SH-SY5Y (cell line): ENCODE results near the gene INO80C.

ENCODE experiments used
- GATA2 ChIP-seq: IDR thresholded peaks from 2 replicates; pipeline ENCODE4 v1.6.1; 2011; ENCODE audit warnings: mild to moderate bottlenecking, low read depth, low read length
- GATA3 ChIP-seq: IDR thresholded peaks from 2 replicates; pipeline ENCODE4 v1.6.1; 2011; ENCODE audit warnings: low read depth, mild to moderate bottlenecking, low read length, moderate library complexity

INO80C gene

DNA sequence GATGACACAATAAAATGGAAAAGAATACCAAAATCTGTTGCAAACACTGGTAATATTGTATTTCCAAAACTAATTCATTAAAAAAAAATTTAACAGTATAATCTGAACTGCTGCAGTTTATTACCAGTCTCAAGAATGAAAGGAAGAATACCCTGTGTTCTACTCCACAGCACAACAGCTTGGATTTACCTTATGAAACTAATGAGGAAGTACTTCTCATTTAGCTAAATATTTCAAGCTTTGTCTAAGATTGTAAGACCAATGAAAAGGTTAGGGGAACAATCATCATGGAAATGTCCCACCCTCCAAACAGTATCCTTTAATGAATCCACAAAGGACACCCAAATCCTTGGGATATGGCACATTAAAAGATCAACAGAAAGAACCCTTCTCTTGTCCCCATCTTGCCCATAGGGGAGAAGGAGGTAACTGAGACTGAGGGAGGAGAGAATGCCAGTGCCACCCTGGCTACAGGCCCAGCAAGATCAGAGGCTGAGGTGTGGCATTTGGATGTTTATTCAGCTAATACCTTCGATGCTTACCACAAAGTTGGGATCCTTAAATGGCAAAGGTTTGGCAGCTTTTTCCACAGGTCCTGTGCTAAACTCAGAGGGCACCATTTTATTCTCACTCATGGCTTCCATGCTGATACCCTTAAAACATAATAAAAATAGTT, 17.7 kb downstream of the INO80C start:
- TF ChIP-seq GATA2 = no peak
- no peak for TF ChIP-seq GATA3

DNA sequence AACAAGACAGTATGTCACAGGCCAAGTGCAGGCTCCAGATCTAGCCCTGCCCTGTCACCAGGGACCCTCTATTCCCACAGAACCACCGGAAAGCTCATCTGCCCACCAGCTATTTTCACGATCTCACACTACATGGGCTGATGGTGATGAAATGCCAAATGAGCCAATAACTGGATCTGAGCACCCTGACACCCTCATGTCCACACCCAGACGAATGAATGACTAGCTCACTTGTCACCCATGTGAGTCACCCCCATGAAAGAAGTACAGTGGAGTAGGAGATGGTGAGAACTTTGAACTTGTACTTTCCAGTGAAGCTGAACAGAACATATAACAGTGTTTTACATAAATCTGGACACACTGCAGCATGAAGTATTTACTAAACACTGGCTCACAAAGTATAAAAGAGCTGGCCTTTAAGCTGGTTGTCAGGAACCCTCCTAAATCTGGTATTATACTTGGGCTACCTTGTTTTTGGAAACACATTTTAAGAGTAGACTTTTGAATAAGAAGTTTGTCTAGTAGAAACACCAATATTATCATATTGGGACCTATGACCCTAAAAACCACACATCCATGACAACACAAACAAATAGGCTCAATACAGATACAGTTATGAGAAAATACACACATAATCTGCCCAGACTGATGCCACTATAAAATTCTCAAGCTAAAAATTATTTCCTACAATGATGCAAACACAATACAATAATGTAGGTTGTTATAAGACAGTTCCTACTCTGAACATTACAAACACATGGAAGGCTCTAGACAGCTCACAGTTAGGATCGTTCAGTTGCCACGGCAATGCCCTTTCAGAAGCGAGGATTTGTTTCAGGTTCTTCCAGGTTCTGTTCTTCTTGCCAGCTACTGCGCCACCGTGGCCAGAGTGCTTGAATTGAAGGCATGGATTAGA, 19.0 kb downstream of the INO80C start:
- TF ChIP-seq GATA3 (no peak), GATA2 (no peak)

DNA sequence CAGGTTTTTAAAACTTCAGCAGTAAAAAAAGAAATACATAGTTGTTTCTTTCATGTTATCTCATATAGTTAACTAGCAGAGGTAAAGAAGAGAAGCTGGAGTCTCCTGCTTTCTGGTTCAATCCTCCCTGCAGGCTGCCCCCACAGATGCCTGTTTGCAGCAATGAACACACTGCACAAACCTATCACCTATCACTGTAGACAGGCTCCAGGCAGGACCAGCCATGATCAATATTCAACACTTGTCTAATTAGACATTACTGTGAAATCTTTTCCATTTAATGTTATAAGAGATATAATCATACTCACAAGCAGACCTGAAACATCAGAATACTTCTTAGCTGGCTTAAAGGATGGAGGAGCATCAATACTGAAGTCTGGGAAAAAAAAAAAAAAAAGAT, 19.8 kb downstream of the INO80C start:
- TF ChIP-seq GATA2 = no peak

DNA sequence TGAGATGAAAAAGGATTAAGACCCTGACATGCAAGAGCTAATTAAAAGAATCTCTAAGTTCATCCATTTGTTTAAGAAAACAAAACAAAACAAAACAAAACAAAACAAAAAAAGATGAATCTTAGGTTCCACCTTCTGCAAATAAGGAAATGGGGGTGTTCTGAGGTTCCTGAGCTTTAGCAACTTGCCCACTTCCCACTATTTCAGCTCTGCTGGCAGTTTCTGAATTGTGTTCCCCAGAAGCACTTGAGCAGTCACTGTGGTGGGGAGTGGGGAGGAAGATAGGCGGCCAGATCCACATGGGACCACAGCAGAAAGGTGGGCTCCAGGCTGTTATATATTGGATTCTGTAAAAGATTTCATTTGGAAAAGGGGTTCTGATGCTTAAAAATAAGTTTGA, 20.3 kb downstream of the INO80C start:
- TF ChIP-seq GATA2 = no peak
- no peak for TF ChIP-seq GATA3

DNA sequence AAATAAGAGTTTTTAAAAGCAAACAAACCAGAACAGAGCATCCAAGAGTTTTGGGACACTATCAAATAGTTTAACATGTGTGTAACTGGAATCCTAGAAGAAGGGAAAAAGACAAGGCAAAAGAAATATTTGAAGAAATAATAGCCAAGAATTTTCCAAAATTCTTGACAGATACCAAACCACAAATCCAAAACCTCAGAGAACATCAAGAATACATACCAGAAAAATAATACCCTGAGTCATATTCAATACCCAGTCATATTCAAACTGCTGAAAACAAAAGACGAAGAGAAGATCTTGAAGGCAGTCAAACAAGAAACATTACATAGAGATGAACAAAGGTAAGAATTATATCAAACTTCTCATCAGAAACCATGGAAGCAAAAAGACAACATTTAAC, 22.9 kb downstream of the INO80C start:
- TF ChIP-seq GATA2 (no peak), GATA3 (no peak)

DNA sequence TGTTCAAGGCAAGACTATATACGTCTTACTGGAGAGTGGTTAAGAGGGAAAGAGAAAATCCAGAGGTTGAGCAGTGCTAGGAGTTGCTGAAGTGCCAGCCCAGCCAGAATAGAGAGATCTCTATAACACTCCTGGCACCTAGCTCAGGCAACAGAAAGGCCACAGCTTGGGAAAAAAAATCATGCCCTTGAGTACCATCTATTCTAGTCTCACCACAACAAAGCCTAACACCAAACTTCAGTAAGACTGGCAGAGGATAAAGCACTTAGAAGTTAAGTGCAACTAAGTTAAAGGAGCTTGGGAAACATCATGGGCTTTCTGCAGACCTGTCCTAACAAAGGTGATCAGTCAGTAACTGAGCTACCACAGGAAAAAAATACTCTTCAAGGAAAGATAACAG, 24.2 kb downstream of the INO80C start:
- TF ChIP-seq GATA3 (no peak), GATA2 (no peak)

DNA sequence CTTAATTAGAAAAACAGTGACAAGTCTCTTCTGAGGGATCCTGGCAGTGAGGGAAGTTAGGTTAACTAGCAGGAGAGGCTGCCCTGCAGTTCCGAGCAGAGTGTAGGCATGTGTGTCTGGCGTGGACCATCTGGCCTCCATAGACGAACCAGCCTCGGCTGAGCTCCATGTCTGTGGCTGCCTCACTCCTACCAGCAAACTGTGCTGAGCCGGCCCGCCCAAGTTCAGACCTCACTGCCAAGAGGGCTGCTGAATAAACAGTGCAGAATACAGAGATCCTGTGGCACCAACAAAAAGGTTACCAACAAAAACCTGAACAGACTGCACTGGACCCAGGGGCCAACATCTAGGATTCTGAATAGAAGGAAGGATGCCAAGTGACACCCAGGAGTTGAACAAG, 27.3 kb downstream of the INO80C start:
- TF ChIP-seq GATA2 (no peak), GATA3 (no peak)

DNA sequence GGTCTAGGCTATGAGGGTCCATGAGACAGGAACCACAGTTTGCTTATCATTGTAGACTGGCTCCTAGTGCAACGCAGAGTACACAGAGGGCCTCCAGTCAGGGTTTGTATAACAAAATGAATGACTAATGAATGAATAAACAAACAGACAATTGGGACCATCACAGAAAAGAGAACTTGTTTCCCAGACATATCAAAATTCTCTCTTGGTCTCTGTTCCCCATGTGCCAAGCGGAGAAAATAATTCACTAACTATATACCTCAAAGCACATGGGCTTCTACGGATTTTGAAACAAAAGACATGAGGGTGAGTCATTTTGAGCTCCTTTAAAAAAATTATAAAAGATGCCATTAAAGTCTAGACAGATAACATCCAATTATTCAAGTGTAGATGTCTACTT, 28.0 kb downstream of the INO80C start:
- no peak for TF ChIP-seq GATA2
- no peak for TF ChIP-seq GATA3

DNA sequence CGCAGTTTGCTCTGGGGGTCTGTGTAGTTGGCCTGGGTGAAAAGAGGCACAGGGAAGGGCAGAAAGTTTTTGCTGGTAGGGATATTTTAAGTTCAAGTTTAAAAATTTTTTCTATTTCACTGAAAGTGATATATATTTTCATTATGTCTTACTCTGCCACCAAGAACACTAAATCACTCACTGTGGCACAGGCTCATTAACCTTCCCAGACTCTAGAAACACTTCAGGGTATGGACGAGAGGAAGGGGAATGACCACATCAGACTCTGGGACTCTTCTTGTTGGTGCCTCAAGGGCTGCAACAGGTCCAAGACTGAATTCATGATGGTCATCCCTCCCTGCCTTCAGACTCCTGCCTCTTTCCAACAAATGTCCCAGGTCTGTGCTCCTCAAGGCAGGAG, 29.0 kb downstream of the INO80C start:
- TF ChIP-seq GATA3 = no peak

DNA sequence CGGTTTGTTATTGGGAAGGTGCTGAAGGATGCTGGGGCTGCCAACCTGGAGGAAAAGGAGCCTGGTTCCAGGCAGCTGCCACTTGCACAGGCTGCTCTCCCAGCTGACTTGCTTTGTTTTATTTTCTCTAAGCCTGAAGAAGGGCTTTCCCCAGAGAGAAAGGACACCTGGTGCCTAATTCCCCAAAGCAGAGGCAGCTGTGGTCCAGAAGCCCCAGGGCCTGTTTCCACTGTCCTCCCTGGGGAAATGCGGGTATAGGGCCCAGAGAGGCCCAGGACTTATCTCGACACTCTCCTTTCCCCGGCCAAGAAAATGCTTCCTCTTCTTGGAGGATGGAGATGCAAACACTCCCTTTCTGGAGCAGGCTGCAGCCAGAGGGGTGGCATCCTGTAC, 30.1 kb downstream of the INO80C start:
- TF ChIP-seq GATA2 (no peak), GATA3 (no peak)

DNA sequence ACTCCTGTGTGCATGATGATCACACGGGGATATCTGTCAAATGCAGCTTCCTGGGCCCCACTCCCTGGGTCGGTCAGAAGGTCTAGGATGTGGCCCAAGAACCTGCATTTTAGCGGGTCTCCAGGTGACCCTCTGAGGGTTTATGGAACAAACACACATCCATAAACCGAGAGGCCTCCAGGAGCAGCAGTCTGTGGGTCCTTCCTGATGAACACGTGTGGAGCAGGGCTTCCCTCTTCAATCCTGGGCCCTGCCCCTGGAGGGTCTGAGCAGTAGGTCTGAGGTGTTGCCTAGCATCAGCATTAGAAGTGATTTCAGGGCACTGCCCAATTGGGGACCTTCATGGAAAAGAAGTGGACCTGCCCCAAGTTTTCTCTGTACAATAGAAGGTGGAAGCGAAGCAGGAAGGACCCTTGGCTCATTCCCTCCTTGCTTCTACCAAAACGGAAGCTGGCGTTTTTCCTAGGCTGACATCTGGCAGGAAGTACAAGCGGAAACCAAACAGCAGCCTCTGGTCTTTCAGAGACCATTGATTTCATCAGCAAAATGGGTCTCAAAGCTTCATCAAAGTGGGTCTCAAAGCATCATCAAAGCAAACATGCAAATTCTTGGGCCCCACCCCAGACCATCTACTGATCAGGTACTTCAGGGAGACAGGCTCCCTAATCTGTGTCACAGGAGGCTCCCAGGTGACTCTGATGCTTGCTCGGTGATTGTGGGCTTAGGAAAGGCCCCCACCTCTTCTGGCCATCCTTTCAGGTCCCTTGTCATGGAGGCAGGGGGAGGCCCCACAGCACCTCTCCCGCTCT, 30.7 kb downstream of the INO80C start:
- TF ChIP-seq GATA3 = no peak
- TF ChIP-seq GATA2 = no peak

DNA sequence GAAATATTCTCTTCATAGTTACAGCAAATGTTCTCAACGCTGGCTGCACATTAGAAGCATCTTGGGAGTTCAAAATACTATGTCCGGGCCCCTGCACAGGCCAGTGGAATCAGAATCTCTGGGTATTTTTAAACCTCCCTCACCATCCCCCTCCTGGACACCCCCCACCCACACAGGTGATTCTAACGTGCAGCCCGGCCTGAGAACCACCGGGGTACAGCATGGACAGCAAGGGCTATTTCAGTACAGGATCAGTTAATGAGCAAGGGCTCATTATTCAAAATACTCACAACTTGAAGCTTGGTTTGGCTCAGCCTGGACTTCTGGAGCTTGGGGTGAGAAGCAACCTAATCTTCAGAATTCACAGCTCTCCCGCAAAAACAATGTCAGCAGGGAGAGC, 31.4 kb downstream of the INO80C start:
- TF ChIP-seq GATA3 (no peak), GATA2 (no peak)

DNA sequence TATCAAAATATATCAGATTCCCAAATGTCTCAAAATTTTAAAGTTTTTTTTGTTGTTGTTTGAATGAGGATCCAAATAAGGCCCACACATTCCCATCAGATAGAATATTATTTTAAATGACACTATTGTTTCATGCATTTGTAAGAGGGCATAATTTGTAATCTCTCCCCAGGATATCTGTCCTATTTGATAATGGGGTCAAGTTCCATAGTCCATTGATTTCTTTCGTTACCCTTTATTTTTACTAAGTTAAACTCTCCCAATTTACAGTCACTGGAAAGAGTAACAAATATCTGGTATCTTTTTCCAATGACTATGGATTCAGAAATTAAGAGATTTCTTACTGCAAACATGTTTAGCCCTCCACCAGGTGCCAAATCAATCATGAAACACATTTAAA, 32.4 kb downstream of the INO80C start:
- TF ChIP-seq GATA3 = no peak
- no peak for TF ChIP-seq GATA2

DNA sequence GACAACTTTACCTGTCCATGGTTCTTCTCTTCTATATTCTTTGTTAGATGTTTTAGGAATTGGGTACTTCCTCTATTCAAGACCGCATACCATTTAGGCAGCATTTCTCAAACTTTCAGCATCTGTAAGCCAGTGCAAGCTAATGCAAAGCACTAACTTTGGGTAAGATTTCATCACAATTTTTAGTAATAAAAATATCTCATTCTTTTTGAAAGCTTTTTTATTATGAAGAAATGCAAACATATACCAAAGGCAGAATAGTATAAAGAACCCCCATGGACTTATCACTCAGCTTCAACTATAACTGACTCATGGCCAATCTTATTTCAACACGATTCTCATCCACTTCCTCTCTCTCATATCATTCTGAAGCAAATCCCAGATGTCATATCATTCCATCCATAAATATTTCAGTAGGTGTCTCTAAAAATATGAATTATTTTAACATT, 32.9 kb downstream of the INO80C start:
- TF ChIP-seq GATA2 = no peak
- no peak for TF ChIP-seq GATA3

DNA sequence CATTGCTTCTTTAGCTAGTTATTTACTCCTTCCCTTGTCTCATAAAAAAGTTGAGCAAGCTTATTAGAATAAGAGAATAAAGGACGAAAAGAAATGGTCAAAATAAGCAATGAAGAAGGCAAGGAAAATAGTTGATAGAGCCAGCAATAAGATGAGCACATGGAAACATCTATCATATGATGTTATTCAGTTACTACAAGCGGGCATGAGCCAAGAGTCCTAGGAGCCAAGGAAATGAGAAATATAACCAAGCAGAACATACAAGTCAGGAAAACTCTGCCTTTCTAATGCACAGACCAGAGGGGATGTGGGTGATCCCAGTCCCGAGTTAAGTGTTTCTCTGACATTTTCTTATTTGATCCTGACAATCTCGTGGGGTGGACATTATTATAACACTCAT, 33.9 kb downstream of the INO80C start:
- TF ChIP-seq GATA3 (no peak), GATA2 (no peak)
